Subcutaneous abdominal adipose tissue (tissue), 5 donors: Measurements from ENCODE around the gene RASAL2.

ENCODE experiments used
- H3K27ac ChIP-seq: one replicate; pipeline ENCODE4 v1.7.0; 2013; ENCODE audit warnings: low read depth, mild to moderate bottlenecking, inconsistent platforms, low read length, moderate library complexity
- H3K27me3 ChIP-seq, 5 donors: one replicate each; pipeline ENCODE4 v1.7.0; 2013; ENCODE audit warnings: low read length in 5 of 5, inconsistent platforms in 1 of 5; ENCODE audit not compliant: control insufficient read depth in 5 of 5, insufficient read depth in 4 of 5
- H3K36me3 ChIP-seq, 5 donors: one replicate each; pipeline ENCODE4 v1.7.0; 2013; ENCODE audit warnings: low read length in 5 of 5; ENCODE audit not compliant: control insufficient read depth in 5 of 5, insufficient read depth in 5 of 5
- H3K4me1 ChIP-seq, 5 donors: one replicate each; pipeline ENCODE4 v1.7.0; 2013; ENCODE audit warnings: low read length in 5 of 5, mild to moderate bottlenecking in 3 of 5, moderate library complexity in 1 of 5; ENCODE audit not compliant: control insufficient read depth in 5 of 5, insufficient read depth in 5 of 5
- H3K4me3 ChIP-seq, 5 donors: one replicate each; pipeline ENCODE4 v1.7.0; 2013; ENCODE audit warnings: low read length in 5 of 5, low read depth in 1 of 5
- H3K9ac ChIP-seq, 5 donors: one replicate each; pipeline ENCODE4 v1.7.0; 2013; ENCODE audit warnings: low read length in 5 of 5, mild to moderate bottlenecking in 4 of 5, moderate library complexity in 3 of 5
- H3K9me3 ChIP-seq, 5 donors: one replicate each; pipeline ENCODE4 v1.7.0; 2013; ENCODE audit warnings: low read length in 5 of 5; ENCODE audit not compliant: control insufficient read depth in 5 of 5
- donor health status: healthy.
- donor health status: healthy.
- donor health status: healthy.
- donor health status: healthy.
- donor health status: healthy.

The RASAL2 gene

DNA sequence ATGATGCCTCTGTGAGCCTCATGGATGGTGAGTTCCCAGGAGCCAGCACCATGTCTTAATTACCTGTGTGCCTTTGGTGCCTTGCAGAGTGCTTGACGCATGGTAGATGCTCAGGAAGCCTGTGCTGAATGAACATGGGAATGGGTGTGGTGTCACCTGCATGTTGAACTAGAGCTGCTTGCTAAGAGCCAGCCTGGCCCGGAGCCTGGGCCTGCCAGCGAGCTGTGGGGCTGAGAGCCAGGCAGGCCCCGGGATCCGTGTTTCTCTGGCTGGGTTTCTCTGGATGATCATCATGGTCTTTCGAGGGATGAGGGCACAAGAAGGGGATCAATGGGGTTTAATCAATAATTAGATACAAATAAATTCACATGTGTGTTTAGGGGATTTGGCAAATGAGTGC lies 412.3 kb downstream of the RASAL2 start:
- Histone ChIP-seq H3K27ac (no peak overlapping the region), H3K27me3 (peaks cover 0 to 5% (median 0%) of the 10 kb centered on the region in 5 donors), H3K4me1 (peaks cover 4 to 8% (median 6%) of the 10 kb centered on the region in 5 donors), H3K9ac (no peak overlapping the region), H3K9me3 (no peaks in the 10 kb centered on the region), H3K36me3 (no peaks in the 10 kb centered on the region), H3K4me3 (no peak overlapping the region)

DNA sequence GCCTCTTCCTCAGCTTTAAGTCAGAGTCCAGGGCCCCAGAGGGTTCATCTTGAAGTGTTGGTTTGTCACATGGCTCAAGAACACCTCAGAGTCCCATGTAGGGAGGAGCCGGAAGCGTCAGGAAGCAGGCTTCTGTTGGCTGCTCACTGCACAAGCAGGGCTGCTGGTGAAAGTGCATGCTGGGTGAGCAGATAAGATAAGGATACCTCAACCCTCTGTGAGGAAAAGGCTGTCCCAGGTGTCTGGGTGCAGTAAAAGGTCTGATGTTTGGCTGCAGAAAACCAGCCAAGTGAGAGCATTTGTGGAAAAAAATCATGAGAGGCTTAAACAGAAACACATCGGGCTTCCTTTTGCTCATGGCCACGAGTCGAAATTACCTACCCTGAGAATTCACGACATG lies 412.8 kb downstream of the RASAL2 start:
- Histone ChIP-seq H3K27me3 (peaks cover 0 to 5% (median 0%) of the 10 kb centered on the region in 5 donors), H3K36me3 (no peaks in the 10 kb centered on the region), H3K9ac (no peak overlapping the region), H3K4me1 (peaks cover 4 to 8% (median 5%) of the 10 kb centered on the region in 5 donors), H3K9me3 (no peaks in the 10 kb centered on the region), H3K27ac (no peak overlapping the region), H3K4me3 (no peak overlapping the region)

DNA sequence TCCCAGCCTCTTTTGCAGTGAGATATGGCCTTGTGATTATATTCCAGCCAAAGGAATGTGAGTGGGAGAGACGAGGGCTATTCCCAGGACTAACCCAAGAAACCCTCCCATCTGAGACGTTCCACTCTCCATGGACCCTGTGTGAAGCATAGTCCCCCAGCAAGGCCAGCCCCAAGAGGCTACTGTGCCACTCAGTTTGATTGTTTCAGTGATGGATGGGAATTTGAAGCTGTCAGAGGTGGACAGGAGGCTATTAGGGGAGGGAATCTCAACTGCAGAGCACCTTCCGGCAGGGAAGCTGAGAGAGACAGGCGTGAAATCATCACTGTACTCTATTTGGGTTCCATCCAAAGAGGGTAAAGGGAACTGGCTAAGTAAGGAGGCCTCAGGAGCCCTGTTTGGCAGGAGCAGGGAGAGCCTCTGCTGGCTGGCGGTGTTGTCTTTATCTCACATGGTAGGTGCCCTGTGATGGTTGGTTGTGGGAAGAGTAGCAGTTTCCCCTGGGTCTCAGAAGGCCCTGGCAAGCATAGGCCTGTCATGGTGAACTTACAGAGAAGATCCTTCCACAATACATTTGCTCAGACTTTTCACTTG lies 415.6 kb downstream of the RASAL2 start:
- Histone ChIP-seq H3K9ac (no peak overlapping the region), H3K36me3 (no peaks in the 10 kb centered on the region), H3K27me3 (no peaks in the 10 kb centered on the region), H3K27ac (no peak overlapping the region), H3K4me3 (no peak overlapping the region), H3K9me3 (no peaks in the 10 kb centered on the region), H3K4me1 (peaks cover 4 to 12% (median 11%) of the 10 kb centered on the region in 5 donors)

DNA sequence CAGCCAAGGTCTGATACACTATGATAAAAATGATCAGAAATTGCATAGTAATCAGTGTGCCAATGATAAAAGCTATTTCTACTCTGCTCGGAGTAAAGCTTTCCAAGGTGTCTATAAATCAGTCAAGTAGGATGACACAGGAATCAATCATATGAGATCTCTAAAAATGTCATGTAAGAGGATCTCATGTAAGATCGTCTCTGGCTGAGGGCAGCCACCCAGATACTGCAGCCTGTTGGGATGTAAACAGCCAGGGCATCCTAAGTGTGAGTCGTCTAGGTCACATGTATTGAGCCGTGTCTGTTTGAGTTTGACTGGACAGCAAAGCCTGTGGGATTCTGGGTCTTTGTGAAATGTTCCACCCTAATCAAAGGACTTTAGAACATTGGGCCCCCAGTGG lies 416.3 kb downstream of the RASAL2 start:
- H3K9me3 ChIP-seq: no peaks in the 10 kb centered on the region
- no peaks in the 10 kb centered on the region for H3K27me3 ChIP-seq
- no peak overlapping the region for H3K9ac ChIP-seq
- no peaks in the 10 kb centered on the region for H3K36me3 ChIP-seq
- peaks cover 4 to 12% (median 11%) of the 10 kb centered on the region in 5 donors for H3K4me1 ChIP-seq
- no peak overlapping the region for H3K27ac ChIP-seq
- H3K4me3 ChIP-seq: no peak overlapping the region

DNA sequence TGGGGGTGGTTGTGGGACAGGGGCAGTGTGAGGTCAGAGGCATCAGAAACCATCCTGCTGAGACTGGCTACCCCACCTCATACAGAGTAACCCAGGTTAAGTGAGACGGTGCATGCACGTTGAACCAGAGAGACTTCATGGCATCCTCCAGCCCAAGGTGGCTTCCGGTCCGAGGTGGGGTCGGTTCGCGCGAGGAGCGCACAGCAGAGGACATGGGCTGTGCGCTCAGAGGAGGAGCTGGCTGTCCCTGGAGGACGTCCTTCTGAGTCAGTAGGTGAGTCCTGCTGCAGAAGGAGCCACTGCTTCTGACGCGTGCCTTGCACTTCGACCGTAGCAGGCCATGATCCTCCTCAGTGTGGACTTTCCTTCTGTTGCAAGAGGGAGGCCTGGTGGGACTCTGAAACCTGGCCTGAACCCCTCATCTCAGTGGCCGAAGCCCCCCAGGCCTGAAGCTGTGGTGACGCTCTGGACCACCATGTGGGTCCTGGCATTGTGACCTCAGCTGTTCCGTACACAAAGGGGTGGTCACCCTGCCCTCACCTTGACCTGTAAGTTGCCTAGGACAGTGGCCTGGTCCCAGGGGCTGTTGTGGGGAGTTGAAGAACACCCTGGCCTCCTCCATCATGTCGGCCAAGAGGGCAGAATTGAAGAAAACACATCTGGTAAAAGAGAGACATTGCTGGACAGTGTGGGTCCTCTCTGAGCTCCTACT lies 418.8 kb downstream of the RASAL2 start, which contains the start of gene TEX35:
Gene TEX35 (plus strand): TSS at position 544 of the 712 bp plus-strand sequence. CDS start 80 bp downstream, at position 624.
- Histone ChIP-seq H3K4me1 (peaks cover 4 to 12% (median 11%) of the 10 kb centered on the region in 5 donors), H3K9me3 (no peaks in the 10 kb centered on the region), H3K27me3 (no peaks in the 10 kb centered on the region), H3K27ac (no peak within 1 kb of the TSS), H3K36me3 (no peaks in the 10 kb centered on the region), H3K4me3 (peak within 1 kb of the TSS in 1 of 5 donors; percentile 37), H3K9ac (no peak within 1 kb of the TSS)

DNA sequence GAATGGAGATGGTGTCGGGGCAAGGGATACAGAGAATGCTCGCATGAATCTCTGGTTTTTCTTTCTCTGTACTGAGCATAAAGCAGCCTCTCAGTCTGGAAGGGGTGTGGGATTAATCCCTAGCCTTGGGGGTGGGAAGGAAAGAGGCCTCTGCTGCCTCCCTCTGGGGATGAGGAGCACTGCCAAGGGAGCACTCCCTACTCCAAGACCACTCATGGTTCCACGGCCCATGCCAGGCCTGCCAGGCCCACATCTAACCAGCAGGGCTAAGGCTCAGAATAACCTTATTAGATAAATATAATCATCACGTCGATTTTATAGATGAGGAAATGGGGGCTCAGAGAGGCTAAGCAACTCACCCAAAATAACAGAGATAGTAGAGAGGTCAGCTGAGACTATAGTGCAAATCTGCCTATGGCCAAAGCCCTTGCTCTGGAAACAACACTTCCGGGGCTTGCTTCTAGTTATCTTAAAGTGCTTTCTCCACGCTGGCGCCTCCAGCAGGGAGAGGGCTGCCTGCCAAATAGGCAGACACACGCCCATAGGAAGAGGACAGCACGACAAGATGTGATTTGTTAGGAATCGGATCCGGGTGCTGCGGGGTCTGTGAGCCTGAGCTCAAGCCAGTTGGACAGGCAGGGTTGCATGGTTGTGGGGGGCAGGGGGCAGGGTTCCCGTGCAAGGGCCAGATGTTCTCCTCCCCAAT lies 419.5 kb downstream of the RASAL2 start:
- Histone ChIP-seq H3K9ac (no peak overlapping the region), H3K36me3 (no peaks in the 10 kb centered on the region), H3K4me3 (peak overlapping the region in 1 of 5 donors; percentile 37), H3K27ac (no peak overlapping the region), H3K27me3 (no peaks in the 10 kb centered on the region), H3K4me1 (peaks cover 4 to 12% (median 11%) of the 10 kb centered on the region in 5 donors), H3K9me3 (no peaks in the 10 kb centered on the region)

DNA sequence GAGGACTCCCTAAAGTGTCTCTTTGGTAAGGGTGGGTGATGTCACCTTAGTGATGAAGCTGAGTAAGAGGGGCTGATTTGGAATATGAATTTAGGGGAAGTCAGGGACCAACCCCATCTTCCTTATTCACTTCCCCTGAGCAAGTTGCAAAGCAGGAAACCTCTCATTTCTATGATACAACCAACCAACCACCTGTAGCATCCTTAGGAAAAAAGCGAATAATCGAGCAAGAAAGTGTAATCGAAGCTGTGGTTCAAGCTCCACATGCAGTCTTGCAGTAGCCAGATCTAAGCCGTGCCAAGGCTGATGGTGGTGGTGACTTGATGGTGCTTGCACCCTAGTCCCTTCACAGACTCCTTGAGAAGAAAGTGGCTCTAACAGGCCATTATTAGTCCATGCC lies 422.2 kb downstream of the RASAL2 start:
- H3K27me3 ChIP-seq: no peaks in the 10 kb centered on the region
- no peak overlapping the region for H3K9ac ChIP-seq
- H3K4me1 ChIP-seq: peaks cover 0 to 7% (median 5%) of the 10 kb centered on the region in 5 donors
- H3K4me3 ChIP-seq: no peak overlapping the region
- H3K9me3 ChIP-seq: no peaks in the 10 kb centered on the region
- no peak overlapping the region for H3K27ac ChIP-seq
- H3K36me3 ChIP-seq: no peaks in the 10 kb centered on the region

DNA sequence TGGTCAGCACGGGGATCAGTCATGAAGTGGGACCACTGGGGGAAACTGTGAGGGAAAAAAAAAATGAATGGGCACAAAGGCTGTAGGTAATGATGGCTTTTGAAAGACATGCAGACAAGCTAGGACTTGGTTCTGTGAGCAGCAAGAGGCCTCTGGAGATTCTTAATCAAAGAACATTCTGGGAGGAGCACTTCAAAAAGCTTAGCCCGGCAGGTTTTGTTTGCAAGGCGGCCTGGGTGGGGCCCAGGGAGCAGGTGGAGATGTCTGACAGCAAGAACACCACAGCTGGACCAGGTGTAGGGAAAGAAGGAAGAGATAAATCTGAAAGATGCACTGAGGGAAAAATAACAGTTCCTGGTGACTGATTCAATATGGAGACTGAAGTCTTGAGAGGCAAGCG lies 425.0 kb downstream of the RASAL2 start:
- no peaks in the 10 kb centered on the region for H3K36me3 ChIP-seq
- no peak overlapping the region for H3K4me3 ChIP-seq
- peaks cover 0 to 2% (median under 1%) of the 10 kb centered on the region in 5 donors for H3K4me1 ChIP-seq
- H3K9me3 ChIP-seq: peaks cover 0 to under 1% (median 0%) of the 10 kb centered on the region in 5 donors
- no peak overlapping the region for H3K9ac ChIP-seq
- no peaks in the 10 kb centered on the region for H3K27me3 ChIP-seq
- no peak overlapping the region for H3K27ac ChIP-seq

DNA sequence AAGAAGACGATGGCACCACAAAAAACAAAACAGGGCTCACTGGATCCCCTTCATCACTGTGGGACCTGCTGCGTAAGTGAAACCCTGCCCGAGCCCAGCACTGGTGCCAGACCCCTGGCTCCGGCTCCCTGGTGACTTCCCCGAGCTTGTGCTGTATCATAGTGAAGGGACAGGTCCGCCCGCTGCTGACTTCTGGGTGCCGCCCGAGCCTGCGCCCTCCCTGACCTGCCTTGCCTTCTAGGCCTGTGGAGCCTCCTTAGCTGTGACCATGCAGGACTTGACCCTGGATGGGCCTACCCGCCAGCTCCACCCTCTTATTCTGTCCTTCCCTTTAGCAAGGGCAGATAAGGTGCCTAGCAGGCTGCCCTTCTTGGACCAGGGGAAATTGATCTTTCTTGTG lies 426.9 kb downstream of the RASAL2 start:
- peaks cover 0 to 7% (median 4%) of the 10 kb centered on the region in 5 donors for H3K9me3 ChIP-seq
- no peaks in the 10 kb centered on the region for H3K27me3 ChIP-seq
- H3K27ac ChIP-seq: no peak overlapping the region
- no peaks in the 10 kb centered on the region for H3K4me1 ChIP-seq
- no peak overlapping the region for H3K9ac ChIP-seq
- no peak overlapping the region for H3K4me3 ChIP-seq
- H3K36me3 ChIP-seq: no peaks in the 10 kb centered on the region

DNA sequence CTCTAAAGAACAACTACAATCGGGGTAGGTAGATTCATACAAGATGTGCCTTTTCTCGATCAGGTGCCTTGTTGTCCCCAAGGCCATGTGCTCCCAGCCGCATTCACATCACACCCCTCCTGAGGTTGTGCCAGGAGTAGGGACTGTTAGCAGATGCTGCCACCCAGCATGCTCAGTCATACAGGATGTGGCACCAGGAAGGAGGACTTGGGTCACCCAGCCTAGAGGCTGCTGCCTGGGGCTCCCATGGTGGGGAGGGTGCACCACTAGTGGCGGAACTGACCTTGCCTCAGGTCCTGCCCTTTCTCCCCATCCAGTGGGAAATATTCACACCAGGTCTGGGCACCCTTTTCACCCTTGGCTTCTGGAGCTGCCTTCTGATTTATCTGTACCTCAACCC lies 427.3 kb downstream of the RASAL2 start:
- Histone ChIP-seq H3K27ac (no peak overlapping the region), H3K9ac (no peak overlapping the region), H3K9me3 (peaks cover 0 to 7% (median 4%) of the 10 kb centered on the region in 5 donors), H3K27me3 (no peaks in the 10 kb centered on the region), H3K36me3 (no peaks in the 10 kb centered on the region), H3K4me3 (no peak overlapping the region), H3K4me1 (no peaks in the 10 kb centered on the region)
